Activated T-cell treated with anti-CD3 and anti-CD28 coated beads for 1 hour (primary cell): ENCODE results near the gene YWHAQ.
"Not testable (repeated sequence)": the region's sequence is repeated elsewhere in the genome, so short reads cannot be mapped to it uniquely, and the experiment has no call there.

Experiments
- DNase-seq: peaks from one replicate; pipeline ENCODE4 v3.0.0-alpha.2; 2020; ENCODE audit warnings: low read depth

Gene YWHAQ

DNA sequence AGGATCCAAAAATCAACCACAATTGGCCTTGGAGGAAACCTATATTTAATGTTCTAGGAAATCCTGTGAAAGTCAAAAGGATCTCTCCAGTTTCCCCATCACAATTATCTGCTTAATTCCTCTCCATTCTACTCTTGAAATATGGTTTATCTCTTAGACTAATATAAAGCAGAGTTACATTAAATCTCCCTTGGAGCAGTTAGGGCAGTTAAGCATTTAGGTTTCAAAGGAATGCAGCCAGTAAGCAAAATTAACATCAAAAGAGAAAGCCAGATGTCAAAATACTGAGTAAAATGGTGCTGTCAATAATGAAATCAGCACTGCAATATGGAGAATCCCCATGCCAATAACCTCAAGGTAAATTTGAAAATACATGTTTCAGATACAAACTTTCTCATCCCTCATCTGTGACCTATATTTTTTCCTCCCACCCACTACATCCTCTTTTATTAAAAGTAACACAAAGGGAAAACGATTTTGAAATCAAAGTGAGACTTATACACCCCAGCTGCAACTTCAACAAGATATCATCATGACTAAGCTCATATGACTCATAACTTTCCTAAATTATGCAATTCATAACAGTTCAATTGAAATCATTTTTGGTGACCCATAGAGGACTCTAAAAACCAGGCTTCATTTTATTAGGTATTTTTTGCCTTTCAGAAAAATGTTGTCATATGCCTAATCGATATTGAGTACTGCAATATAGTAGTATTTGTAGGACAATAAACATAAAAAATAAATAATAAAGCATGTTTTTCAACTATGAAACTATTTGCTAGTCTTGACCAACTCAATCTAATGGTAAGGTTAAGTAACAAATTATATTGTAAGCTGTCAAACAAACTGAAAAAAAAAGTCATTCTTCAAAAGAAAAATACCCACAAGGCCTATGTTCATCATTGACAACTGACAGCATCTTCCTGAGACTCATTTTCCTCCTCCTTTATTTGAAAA is 78.3 kb downstream of the YWHAQ start:
- no peak for DNase-seq

DNA sequence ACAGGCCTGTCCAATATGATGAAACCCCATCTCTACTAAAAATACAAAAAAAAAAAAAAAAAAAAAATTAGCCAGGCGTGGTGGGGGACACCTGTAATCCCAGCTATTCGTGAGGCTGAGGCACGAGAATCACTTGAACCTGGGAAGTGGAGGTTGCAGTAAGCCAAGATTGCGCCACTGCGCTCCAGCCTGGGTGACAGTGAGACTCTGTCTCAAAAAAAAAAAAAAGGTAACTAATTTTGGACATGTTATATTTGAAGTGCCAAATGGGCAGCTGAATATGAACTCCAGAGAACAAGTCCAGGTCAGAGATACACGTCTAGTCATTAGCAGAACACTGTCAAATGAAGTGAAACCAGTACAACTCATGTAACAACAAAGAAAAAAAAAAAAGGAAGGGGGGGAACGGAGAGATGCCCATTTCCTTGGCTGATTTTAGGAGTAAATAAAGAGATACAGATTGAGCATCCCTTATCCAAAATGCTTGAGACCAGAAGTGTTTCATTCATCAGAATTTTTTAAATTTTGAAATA is 79.9 kb downstream of the YWHAQ start:
- DNase-seq: not testable (repeated sequence)

DNA sequence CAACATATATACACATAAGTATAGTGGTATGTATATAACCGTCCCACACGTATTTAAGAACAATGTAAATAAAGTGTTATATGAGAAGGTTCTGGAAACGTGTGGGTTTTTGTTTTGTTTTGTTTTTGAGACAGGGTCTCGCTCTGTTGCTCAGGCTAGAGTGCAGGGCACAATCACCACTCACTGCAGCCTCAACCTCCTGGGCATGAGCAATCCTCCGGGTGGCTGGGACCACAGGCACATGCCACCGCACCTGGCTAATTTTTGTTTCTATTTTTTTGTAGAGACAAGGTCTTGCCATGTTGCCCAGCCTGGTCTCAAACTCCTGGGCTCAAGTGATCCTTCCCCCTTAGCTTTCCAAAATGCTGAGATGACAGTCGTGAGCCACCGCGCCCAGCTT is 81.4 kb downstream of the YWHAQ start:
- DNase-seq: no peak

DNA sequence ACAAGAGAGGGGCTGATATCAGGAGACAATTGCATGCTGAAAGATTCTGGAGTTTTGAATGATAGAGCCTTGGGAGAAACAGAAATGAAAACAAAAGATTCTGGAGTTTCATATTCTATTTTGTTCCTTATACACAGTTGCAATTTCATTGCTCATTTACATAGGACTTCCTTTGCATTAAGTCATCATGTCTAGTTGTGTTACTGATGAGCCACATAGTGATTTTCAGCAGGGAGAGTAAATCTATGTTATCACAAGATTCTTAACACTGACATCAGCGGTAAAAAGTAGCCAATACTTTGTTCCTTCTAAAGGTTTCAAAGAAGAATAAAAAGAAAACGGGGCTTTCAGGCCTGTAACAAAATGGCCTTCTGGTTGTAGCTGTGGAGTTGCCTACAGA is 82.3 kb downstream of the YWHAQ start:
- no peak for DNase-seq

DNA sequence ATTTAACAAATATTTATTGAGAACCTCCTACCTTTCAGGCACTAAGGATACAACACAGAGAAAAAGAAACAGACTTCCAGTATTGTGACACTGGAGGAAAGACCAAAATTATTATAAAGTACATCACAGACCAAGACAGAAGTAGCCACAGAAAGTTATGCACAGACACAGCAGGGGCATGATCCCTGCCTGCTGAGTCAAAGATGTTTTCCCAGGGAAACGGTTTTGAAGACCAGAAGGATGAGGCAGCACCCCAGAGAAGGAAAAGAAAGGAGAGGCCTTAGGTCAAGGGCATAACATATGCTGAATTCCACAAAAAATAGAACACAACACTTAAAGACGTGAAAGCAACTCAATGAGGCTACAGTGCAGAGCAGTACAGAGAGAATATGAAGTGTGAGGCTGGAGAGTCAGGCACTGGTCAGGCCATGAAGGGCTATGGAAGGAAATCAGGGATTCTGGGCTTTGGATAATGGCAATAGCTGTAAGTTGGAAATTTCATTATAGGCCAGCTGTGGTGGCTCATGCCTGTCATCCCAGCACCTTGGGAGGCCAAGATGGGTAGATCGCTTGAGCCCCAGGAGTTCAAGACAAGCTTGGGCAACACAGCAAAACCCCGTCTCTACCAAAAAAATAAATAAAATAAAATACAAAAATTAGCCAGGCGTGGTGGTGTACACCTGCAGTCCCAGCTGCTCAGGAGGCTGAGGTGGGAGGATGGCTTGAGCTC is 83.4 kb downstream of the YWHAQ start:
- no peak for DNase-seq

DNA sequence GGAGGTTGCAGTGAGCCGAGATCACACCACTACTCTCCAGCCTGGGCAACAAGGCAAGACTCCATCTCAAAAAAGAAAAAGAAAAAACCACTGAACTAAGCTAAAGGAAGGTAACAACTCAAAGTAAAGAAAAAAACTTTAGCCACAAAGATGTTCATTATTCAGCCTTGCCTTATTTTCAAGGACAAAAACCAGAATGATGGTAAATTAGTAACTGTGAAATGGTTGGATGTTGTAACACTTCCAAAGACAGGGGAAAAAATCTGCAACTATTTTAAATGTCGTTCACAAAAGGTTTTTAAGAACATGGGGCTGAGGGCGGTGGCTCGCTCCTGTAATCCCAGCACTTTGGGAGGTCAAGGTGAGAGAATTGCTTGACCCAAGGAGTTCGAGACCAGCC is 85.3 kb downstream of the YWHAQ start:
- no peak for DNase-seq

DNA sequence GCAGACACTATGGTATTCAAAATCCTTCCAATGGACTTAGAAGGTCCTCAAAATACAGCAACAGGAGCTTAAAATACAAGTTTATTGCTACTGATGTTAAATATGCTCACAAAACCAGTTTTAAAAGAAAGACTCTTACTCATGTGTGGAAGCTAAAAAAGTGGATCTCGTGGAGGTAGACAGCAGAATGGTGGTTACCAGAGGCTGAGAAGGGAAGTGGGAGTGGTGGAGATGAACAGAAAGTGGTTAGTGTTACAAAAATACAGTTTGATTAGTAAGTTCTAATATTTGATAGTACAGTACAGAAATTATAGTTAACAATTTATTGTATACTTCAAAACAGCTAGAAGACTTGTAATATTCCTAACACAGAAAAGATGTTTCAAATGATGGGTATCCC is 87.2 kb downstream of the YWHAQ start:
- DNase-seq: no peak

DNA sequence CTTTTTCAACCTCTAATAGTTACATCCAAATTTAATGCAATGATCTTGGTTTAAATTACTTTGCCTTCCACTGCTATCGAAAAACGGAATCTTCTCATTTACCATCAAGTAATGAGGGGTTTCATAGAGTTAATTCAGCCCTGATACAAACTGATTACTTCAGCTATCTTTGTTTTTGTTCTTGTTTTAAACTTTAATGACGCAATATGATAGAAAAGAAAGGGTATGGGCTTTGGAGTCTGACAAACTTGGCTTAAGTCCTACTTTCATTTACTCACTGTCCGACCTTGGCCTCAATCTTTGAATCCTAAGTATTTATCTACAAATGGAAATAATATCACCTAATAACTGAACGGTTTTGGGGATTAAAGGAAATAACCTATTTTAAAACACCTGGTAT is 91.3 kb downstream of the YWHAQ start:
- no peak for DNase-seq

DNA sequence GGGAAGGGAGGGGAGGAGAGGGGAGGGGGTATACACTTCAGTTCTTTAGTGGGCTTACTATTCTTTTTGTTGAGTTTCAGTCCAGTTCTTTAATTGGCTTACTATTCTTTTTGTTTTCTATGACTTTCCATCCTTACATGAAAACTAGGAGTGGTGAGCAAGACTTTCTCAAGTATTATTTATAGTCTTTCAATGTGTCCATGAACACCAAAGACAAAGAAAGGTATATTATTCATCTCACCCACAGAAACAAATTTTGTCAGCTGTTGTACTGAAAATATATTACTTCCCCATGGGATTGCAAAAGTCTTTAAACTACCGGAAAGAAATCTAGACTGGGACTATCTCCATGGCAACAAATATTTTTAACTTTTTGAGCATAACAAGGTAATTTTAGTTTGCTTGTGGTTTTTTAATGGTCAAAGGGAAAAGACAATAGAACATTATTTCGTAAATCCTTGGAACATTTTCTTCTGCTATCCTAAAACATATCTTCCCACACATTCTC is 92.7 kb downstream of the YWHAQ start:
- no peak for DNase-seq

DNA sequence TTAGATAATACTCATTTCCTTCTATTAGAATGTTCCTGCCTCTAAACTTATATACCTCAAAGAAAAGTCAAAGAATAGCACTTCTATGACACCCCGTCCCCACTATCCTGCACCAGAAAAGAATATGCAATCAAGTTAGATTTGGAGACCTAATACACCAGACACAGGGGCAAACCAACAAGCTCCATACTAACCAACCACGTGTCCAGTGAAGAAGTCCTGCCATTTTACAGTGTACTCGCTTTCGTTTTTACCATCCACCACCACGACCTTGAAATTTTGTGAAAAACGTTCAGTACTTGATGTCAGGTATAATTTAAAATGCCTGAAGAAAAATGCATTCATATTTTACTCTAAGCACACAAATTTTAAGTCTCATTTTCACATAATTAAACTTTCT is 94.3 kb downstream of the YWHAQ start:
- DNase-seq: no peak

DNA sequence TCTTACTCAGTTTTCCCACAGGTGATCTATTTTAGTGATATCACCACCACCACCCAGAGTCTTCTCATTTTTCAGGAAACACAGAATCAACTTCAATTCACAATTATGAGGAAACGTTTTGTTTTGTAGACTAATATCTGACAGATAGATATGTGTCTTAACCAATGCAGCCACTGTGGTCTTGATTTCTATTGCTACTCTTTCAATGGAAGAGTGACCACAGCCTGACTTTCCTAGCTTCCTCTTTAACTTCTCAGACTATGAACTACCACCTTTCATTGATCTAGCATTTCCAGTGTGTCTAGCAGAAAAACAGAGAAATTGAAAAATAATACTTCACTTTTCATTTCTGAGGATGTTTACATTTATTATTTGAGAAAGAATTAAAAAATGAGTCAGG is 95.6 kb downstream of the YWHAQ start:
- DNase-seq: no peak
